Fibroblast of skin of abdomen (primary cell): ENCODE results near the gene VWA5B2.
A peak's percentile ranks its signal among the peaks of the same experiment; 100 is the strongest.
"Not testable (repeated sequence)": the region's sequence is repeated elsewhere in the genome, so short reads cannot be mapped to it uniquely, and the experiment has no call there.

Experiments used
- DNase-seq: peaks from one replicate; pipeline ENCODE4 v3.0.0-alpha.2; 2013

VWA5B2 gene

DNA sequence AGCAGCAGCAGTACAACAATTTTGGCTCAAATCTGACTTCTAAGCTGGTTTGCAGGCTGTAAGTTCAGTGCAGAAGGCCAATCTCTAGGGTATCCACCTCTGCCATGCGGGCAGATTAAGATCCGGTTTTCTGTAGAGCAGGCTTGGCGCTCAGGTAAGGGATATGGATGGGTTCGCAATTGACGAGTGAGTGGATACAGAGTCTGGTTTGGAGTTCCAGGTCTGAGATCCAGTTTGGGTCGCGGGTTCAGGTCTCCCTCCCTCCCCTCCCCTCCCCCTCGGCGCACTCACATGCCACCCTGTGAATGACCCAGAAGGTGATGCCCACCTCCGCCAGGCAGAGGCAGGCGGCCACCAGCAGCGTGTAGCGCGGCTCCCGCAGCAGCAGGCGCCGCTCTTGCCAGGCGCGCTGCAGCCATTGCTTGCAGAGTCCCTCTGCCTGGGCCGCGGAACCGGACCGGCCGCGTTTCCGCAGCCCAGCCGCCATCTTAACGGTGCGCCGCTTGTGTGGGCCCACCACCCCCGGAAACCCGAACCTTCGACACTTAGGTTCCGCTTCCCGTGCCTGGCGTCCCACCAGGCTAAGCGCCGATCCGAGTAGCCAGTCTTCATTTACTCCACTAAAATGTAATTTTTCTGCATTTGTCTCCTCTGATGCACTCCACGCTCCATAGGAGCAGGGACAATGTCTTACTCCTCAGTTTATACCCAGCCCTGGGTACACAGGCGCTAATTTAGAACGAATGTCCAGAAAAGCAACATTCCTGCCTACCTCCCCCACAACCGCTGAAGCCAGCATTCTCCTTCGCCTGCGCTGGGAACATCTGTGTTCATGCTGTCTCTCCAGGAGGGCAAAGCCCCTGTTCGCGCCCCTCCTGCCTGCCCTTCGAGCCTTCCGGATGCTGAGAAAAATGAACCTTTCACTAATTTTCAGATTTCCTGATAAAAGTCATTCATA, 19.3 kb downstream of the VWA5B2 start, which contains the start of gene ALG3:
ALG3 (minus strand) TSS at position 509 of the 958 bp plus-strand sequence; CDS start at position 487, 22 bp downstream.
- peak; percentile 87 for DNase-seq

DNA sequence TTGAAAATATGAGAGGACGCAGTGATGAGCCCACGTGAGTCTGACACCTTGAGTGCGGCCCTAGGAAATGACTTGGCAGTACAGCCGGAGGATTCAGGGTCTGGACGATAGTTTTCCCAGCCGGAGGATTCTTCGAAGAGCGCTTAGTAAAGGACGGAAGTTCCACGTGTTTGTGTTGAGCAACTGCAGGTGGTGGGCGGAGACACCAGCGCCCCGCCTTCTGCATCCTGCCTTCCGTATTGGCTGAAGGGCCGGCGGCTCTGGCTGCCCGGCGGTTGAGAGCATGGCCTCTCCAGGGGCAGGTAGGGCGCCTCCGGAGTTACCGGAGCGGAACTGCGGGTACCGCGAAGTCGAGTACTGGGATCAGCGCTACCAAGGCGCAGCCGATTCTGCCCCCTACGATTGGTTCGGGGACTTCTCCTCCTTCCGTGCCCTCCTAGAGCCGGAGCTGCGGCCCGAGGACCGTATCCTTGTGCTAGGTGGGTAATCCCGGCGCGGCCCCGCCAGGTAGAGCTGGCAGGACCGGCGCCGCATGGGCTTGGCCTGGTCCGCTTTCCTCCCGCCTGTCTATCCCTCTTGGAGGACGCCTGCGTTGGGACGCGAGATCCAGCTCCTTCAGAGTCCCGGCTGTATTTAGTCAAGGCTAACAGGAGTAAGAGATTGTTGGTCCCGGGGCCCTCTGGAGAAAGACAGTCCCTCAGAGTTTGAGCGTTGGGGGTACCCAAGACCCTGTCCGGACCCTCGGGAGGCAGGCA, 20.2 kb downstream of the VWA5B2 start, which contains the start of gene EEF1AKMT4:
EEF1AKMT4 (plus strand) TSS at position 261 of the 755 bp plus-strand sequence; CDS start at position 284, 23 bp downstream.
- peak; percentile 98 for DNase-seq

DNA sequence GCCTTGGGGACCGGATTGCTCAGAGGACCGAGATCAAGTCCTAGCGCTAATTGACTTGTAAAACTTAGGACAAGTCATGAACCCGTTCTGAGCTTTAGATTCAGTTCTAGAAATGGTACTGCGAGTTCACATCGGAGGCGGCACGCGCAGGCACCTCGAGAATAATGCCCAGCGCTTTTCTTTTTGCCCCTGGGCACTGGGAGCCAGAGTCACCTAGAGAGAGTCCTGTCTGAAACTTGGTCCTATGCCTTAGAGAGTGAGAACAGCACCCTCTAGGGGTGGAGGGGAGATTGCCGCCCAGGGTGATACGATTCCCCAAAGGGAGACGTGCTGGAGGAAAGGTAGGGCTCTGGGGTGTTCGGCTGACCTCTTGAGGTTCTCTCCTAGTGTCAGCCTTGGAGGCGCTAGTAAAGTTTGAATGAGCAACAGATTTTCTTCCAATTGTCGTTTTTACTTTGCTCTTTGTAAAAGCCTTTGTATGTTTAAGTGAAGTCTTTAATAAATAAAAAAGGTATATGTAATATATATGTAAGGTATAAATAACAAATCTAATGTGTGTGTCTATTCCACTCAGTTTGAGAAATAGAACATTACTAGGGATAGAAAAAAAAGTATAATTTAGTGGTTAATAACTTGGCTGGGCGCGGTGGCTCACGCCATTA, 20.9 kb downstream of the VWA5B2 start:
- peak; percentile 82 for DNase-seq

DNA sequence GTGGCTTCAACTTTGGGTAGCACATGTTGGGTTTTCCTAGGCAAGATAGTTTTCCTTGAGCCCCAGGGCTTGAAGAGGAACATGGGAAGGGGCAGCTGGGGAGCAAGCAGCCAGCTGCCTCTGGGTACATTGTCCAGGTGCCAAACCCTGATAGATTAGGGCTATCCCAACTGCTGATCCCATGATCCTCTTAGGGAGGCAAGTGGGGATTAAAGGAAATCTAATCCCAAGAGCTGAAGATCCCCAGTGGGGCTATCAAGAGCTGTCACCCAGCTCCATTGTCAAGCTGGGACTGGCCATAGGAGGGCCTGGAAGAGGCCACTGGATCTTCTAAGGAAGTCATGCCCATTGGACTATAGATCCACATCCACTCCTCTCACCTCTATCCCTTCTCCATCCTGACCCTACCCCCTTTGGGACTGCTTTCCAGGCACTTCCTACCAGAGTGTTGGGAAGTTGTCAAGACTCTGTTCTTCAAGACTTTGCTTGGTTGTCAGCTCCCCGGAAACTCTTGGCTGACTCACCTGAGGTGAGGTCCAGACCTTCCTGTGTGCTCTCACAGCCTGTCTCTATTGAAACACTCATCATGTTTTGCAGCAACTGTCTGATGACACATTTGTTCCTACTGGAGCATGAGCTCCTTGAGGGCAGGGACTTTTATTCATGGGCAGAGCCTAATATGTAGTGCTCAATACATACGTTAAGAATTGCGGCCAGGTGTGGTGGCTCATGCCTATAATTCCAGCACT, 26.1 kb downstream of the VWA5B2 start:
- DNase-seq, result no peak

DNA sequence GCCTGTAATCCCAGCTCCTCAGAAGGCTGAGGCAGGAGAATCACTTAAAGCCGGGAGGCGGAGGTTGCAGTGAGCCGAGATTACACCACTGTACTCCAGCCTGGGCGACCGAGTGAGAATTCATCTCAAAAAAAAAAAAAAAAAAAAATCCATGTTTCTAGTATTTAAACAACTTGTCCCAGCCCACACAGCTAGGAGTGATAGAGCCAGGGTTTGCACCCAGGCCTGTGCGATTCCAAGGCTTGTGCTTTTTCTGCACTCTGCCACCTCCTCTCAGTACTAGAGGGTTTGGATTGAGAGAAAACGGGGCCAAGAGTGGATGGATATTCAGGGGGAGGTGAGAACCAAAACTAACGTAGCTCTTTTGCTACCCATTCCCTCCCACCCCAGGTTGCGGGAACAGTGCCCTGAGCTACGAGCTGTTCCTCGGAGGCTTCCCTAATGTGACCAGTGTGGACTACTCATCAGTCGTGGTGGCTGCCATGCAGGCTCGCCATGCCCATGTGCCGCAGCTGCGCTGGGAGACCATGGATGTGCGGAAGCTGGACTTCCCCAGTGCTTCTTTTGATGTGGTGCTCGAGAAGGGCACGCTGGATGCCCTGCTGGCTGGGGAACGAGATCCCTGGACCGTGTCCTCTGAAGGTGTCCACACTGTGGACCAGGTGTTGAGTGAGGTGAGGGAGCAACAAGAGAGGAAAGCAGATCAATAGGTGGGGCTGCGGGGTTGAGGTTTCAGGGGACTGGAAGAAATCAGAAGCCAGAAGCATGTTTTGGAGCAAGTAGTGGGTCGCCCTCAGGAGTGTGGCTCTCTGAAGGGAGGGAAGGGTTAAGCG, 27.9 kb downstream of the VWA5B2 start:
- no peak for DNase-seq

DNA sequence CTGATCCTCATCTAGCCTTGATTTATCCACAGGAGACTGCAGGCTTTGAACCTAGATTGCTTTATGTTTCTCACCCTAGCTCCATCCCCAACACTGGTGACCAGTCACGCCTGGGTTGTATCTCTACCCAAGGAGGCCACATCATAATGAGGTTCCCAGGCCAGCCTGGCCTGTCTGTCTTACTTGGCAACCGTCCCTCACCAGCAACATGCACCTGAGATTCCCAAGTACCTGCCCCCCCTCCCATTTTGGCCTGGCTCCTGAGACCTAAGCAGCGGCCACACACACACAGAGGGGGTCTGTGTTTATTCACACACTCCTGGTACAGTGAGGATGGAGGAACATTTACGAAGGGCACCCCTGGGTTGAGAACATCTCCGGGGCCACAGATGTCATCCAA, 29.5 kb downstream of the VWA5B2 start:
- no peak for DNase-seq

DNA sequence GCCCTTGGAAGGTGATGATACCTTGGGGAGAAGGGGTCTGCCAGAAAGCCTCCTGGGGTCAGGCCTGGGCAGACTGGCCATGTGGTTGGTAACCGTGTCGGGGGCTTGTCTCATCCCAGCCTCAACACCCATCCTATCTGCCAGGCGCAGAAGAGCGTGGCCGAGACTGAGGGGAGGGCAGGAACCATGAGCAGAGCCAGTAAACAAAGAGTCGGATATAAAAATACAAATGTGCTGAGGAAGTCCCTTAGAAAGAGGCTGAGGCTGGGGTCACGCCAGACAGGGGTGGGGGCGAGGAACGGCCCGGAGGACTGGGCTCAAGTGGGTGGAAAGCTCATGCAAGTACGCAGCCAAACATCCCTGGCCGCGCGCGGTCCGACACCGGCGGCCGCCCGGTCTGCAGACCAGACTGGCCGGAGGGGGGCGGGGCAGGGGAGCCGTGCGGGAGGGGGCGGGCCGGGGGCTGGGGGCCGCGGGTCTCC, 30.1 kb downstream of the VWA5B2 start:
- no peak for DNase-seq

DNA sequence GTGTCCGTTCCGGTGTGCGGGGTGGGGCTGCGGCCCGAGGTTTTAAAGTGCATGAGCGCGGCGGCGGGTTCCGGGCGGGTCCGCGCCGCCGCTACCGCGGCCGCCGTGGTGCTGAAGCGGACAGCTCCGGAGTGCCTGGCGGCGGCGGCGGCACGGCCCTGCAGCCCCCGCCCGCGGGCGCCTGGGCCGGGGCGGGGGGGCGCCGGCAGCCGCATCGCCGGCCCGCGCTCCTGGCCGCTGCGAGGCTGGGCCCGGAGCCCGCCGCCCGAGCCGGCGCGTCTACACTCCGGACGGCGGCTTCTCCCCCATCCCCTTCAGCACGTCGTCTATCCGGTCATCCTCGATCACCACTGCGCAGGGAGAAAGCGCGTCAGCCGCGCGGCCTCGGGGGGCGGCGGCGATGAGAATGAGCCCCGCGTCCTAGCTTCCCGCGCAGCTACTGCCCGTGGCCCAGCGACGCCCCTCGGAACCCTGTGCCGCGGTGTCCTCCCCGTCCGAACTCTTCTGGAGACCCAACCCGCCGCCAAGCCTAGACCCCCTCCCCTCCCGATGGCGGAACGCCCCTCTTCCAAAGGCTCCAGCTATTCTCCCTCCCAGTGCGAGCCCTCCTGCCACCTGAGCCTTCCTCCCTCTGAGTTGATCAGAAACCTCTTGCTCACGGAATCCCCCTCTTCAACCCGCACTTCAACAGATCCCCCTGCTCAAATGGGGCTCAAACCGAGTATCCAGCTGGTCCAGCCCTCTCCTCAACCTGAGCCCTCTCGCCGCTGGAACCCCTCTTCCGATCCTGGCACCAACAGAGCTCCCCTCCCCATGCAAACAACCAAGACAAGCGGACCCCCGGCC, 30.7 kb downstream of the VWA5B2 start:
- DNase-seq, result peak; percentile 21

DNA sequence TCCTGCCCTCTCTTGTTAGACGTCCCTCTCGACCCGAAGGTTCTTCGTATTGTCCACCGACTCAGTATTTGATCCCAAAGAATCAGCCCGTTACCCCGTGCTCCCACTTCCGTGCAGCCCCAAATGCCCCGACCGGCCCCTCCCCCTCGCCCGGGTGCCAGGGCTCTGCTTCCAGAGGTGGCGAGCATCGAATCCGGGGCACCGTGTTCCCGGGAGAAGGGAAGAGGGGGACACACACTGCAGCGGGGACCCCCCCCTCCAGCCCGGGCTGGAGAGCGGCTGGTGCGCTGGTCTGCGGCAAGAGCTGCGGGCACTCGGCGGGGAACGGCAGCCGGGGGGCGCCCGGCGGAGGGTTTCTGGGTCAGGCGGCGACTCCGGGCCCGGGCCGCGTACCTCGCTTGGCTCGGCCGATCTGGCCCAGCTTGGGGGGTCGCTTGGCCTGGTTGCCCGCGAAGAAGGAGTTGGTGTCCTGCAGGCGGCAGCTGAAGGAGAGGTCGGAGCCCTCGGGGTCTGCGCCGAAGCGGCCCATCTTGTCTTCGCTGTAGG, 31.4 kb downstream of the VWA5B2 start:
- DNase-seq, result no peak

DNA sequence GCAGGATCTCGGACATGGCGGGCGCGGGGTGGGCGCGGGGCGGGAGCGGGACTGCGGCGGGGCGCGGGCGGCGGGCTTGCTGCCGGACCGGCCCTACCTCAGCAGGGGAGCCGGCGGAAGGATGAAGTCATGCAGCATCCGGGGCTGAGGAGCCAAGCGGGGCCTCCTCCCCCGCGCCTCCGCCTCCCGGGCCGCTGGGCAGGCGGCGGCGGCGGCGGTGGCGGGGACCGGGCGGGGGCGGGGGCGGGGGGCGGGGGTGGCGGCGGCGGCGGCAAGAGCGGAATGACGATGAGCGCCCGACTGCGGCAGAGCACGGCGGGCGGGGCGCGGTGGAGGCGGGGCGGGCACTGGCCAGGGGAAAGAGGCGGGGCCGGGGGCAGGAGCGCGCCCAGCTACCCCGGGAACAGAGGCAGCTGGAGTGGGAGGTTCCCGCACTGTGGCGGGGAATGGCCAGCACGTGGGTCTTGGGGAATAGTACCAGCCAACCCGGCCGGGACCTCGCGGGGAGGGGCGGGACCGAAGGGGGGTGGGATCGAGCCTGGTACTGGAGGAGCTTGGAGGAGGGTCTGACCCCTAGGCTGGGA, 32.0 kb downstream of the VWA5B2 start, which contains the start of gene CAMK2N2:
CAMK2N2 (minus strand) TSS at position 284 of the 584 bp plus-strand sequence; CDS start at position 16, 268 bp downstream.
- DNase-seq, result peak; percentile 35

DNA sequence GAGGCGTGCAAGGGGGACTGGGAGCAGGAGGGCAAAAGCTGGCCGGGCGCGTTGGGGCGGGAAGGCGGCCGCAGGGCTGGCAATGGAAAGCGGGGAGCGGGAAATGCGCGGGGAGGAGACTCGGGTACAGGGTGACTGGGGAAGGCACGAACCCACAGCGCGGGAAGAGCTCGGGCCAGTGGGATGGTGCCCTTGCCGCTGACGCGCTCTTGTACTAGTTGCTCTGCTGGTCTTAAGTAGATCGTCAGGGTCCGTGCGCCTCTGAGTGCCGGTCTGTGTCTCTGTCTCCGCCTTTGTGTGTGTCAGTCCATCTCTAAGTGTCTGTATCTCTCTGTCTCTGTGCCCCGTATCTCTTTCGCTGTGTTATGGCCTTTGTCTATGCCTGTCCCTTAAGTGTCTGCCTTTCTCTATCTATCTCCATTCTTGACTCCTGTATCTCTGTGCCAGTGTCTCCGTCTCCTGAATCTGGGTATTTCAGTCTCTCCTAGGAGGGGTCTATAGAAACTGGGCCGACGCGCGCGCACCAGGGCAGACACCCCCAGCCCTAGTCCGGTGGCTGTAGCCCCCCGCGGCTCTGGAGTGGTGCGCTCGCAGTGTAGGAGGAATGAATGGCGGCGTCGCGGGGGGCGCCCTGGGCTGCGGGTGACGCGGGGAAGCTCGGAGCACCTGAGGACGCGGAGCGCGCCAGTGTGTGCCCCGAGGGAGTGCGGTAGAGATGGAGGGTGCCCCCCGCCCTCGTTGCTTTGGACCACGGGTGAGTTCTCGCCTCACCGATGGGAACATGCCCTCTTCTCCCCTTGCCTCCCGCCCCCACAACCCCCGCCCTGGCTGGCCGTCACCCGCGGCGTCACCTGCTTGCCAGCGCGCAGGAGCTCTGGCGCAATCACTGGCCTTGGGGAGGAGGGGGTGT, 32.7 kb downstream of the VWA5B2 start:
- no peak for DNase-seq

DNA sequence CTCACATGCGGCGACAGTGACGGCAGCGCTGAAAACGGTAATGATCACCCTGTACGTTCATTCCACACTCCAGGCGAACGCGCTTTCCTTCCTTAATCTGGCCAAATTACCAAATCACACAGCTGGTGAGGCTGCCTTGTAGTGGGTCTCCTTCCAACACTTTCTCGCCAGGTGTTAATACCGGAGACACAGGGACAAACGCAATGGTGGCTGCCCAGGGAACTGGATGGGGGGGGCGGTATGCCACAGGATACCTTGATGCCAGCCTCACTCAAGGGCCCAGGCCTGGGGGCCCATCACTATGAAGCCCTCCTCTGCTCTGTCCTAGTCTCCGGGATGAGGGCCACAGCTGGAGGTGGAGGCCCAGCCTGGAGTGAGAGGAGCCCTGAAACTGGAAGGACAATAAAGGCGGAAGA, 33.4 kb downstream of the VWA5B2 start:
- DNase-seq, result no peak

DNA sequence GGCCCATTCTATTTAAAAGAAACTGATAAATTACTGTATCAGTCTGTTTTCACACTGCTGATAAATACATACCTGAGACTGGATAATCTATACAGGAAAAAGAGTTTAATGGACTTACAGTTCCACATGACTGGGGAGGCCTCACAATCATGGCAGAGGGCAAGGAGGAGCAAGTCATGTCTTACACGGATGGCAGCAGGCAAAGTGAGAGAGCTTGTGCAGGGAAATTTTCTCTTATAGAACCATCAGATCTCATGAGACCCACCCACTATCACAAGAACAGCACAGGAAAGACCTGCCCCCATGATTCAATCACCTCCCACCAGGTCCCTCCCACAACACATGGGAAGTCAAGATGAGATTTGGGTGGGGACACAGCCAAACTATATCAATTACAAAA, 37.9 kb downstream of the VWA5B2 start:
- not testable (repeated sequence) for DNase-seq

DNA sequence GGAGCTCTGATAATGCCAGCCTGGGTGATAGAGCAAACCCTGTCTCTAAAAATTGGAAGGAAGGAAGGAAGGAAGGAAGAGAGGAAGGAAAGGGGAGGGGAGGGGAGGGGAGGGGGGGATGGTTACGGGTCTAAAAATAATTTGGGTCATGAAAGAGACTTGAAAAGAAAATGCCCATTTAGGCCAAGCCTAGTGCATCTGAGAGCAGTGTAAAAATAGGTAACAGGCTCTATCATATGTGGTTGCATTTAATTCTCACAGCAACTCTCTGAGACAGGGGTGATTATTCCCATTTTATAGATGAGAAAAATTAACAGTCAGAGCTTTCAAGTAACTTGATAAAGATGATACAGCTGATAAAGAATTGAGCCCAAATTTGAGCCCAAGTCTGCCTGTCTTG, 42.9 kb downstream of the VWA5B2 start:
- no peak for DNase-seq

DNA sequence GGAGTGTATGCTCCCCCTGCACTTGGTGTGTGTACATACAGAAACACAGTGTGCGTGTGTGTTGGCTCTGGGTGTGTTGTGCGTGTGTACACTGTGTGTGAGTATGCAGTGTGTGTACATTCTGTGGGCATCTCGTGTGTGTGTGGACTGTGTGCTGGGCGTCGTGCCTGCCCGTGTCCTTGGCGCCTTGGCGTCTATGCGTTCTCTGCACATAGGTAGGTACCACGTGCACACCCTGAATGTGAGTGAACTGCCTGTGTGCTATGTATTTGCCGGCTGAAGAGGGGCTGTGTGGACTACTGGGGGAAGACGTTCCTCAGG, 46.0 kb downstream of the VWA5B2 start:
- no peak for DNase-seq

DNA sequence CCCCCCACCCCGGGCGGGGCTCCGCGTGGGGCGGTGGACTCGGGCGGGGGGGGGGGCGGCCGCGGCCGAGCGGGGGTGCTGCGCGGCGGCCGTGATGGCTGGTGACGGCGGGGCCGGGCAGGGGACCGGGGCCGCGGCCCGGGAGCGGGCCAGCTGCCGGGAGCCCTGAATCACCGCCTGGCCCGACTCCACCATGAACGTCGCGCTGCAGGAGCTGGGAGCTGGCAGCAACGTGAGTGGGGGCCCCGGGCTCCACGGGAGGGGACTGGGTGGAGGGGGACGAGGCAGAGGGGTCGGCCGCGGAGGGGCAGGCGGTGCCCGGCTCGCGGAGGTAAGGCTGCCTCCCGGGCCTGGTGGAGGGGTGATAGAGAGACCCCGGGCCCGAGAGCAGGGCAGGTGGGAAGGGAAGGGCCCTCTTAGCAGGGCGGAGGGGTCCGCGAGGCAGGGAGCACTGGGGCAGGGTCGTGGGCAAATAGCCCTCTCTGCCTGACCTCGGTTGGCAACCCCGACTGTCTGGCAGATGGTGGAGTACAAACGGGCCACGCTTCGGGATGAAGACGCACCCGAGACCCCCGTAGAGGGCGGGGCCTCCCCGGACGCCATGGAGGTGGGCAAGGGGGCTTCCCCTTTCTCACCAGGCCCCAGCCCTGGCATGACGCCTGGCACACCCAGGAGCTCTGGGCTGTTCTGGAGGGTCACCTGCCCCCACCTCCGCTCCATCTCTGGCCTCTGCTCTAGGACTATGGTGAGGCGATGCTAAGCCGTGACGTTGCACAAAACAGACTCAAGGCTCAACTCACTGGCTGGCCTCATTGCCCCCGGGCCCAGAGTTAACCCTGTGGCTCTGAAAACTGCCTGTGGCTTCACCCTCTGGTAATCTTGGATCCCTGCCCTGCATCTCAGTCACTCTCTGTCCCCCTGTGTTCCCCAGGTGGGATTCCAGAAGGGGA, 46.9 kb downstream of the VWA5B2 start, which contains the start of gene ECE2:
ECE2 (plus strand) TSS at position 62 of the 950 bp plus-strand sequence; CDS start at position 194, 132 bp downstream.
- no peak for DNase-seq

DNA sequence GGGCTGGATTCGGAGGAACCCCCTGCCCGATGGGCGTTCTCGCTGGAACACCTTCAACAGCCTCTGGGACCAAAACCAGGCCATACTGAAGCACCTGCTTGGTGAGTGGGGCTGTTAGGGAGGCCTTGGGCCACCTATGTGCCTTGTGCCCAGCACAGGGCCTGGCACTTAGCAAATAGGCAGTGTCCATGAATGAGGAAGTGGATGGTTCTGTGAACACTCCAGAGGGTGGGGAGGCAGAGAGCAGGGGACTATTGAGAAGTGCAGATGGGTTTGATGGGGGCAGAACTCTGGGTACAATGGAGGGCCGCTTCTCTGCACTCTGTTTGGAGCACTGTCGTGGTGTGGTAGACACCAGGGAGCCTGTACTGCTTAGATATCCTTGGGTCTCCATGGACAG, 48.0 kb downstream of the VWA5B2 start:
- no peak for DNase-seq
